Tibial artery (tissue), 4 donors: ENCODE measurements around the gene SNRPA1.

Experiments
- DNase-seq, 2 donors: peaks; one replicate each; pipeline ENCODE4 v3.0.0-alpha.2; 2019
- H3K27ac ChIP-seq, 2 donors: fragments of 200-600 bp; sonication (generic) in 1 of 2; 1 replicate in 1 of 2; 2 replicates in 1 of 2; pipeline ENCODE4 v1.5.1; 2018 to 2019; ENCODE audit warnings: mild to moderate bottlenecking in 1 of 2
- H3K27me3 ChIP-seq, 2 donors: fragments of 200-600 bp; sonication (generic) in 1 of 2; one replicate each; pipeline versions ENCODE4 v1.5.1 to v1.6.0; 2016 to 2019
- H3K36me3 ChIP-seq, 3 donors: fragments of 200-600 bp; sonication (generic) in 2 of 3; one replicate each; pipeline ENCODE4 v1.5.1; 2016 to 2019; ENCODE audit warnings: mild to moderate bottlenecking in 2 of 3
- H3K4me1 ChIP-seq, 4 donors: fragments of 200-600 bp; sonication (generic) in 2 of 4; 1 replicate in 3 of 4; 2 replicates in 1 of 4; pipeline ENCODE4 v1.5.1; 2016 to 2019
- H3K4me3 ChIP-seq, 2 donors: fragments of 200-600 bp; sonication (generic) in 1 of 2; 1 replicate in 1 of 2; 2 replicates in 1 of 2; pipeline ENCODE4 v1.5.1; 2018 to 2019; ENCODE audit warnings: mild to moderate bottlenecking in 2 of 2
- H3K9me3 ChIP-seq, 3 donors: fragments of 200-600 bp; sonication (generic) in 1 of 3; one replicate each; pipeline ENCODE4 v1.5.1; 2016 to 2019
- intact Hi-C: fragments of 100-400 bp; cut with DNase I; formaldehyde crosslinking; loops from one replicate; pipeline ENCODE4 v1.15.0; 2023; ENCODE audit warnings: low total_unique reads
- TF ChIP-seq, protein P1 (sequence below), 2 experiments: fragments of 200-600 bp in 1 of 2; fragments of 450-650 bp in 1 of 2; IDR thresholded peaks; one replicate each; pipeline ENCODE4 v1.5.1; 2017 to 2019; ENCODE audit warnings: antibody characterized with exemption in 2 of 2, mild to moderate bottlenecking in 1 of 2, moderate library complexity in 1 of 2

The SNRPA1 gene

DNA sequence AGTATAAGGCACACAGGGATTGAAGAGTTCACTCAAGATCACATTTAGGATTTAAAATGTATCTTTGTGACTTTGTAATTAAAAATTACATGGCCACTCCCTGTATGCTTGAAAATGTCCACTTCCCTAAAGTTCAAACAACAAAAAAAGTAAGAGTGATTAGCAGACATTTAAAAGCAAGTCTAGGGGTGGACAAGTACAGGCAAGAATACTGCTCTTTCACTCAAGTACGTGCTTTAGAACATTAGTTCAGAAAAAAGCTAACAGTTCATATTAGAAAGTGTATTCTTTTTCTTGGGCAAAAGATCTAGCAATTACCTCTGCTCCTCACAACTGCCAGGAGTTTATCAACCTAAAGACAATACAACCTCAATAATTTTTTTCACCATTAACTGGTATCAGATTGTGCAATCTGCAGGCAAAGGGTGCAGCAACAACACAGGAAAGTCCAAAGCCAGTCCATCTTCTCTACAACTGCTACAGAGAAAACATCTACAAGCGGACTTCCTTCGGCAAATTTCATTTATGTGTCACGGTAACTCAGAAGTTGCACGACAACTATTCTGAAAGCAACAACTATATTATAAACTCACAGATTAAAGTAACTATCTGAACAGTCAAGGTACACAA lies 61.3 kb downstream of the SNRPA1 start:
- H3K9me3 ChIP-seq = peaks cover 0 to 2% (median 0%) of the 10 kb centered on the region in 3 donors
- DNase-seq = no peak
- H3K27me3 ChIP-seq = no peaks in the 10 kb centered on the region
- TF ChIP-seq, protein P1, sequence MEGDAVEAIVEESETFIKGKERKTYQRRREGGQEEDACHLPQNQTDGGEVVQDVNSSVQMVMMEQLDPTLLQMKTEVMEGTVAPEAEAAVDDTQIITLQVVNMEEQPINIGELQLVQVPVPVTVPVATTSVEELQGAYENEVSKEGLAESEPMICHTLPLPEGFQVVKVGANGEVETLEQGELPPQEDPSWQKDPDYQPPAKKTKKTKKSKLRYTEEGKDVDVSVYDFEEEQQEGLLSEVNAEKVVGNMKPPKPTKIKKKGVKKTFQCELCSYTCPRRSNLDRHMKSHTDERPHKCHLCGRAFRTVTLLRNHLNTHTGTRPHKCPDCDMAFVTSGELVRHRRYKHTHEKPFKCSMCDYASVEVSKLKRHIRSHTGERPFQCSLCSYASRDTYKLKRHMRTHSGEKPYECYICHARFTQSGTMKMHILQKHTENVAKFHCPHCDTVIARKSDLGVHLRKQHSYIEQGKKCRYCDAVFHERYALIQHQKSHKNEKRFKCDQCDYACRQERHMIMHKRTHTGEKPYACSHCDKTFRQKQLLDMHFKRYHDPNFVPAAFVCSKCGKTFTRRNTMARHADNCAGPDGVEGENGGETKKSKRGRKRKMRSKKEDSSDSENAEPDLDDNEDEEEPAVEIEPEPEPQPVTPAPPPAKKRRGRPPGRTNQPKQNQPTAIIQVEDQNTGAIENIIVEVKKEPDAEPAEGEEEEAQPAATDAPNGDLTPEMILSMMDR (IDR thresholded peaks at IDR 0.05) = no peak
- no peak overlapping the region for H3K27ac ChIP-seq
- intact Hi-C loops = no loop called here
- peaks cover 0 to 12% (median 4%) of the 10 kb centered on the region in 4 donors for H3K4me1 ChIP-seq
- no peak overlapping the region for H3K4me3 ChIP-seq
- peaks cover 11 to 25% (median 13%) of the 10 kb centered on the region in 3 donors for H3K36me3 ChIP-seq

DNA sequence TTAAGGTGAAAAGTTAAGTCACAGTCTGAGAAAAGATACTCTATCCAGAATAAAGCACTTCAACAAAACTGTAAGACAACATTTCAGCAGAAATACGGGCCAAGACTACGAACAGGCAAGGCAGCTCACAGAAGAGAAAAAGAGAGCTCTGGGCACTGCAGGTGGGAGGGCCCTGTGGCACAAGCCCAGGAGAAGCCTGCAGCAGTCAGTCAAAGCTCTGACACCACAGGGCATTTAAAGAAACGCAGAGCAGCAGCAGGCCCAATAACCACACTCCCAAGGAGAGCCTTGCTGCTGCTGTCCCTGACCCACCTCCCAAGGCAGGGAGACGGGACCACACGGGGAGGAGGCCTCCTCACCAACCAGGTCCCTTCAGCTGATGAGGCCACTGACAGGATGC lies 62.4 kb downstream of the SNRPA1 start:
- peaks cover 13 to 25% (median 15%) of the 10 kb centered on the region in 3 donors for H3K36me3 ChIP-seq
- H3K27ac ChIP-seq = no peak overlapping the region
- intact Hi-C loops = no loop called here
- DNase-seq = no peak
- H3K4me3 ChIP-seq = no peak overlapping the region
- H3K4me1 ChIP-seq = peaks cover 0 to 12% (median 3%) of the 10 kb centered on the region in 4 donors
- TF ChIP-seq, protein P1 (IDR thresholded peaks at IDR 0.05) = no peak
- peaks cover 0 to 11% (median 3%) of the 10 kb centered on the region in 3 donors for H3K9me3 ChIP-seq
- H3K27me3 ChIP-seq = no peaks in the 10 kb centered on the region
